Inferior parietal cortex (tissue), 1 donor: Measurements from ENCODE around the gene ANKRD36B.
"Not testable (repeated sequence)": the region's sequence is repeated elsewhere in the genome, so short reads cannot be mapped to it uniquely, and the experiment has no call there.

Source experiments
- DNase-seq: peaks from one replicate; pipeline ENCODE4 v3.0.0-alpha.2; 2016; ENCODE audit errors: extremely low spot score

ANKRD36B gene

DNA sequence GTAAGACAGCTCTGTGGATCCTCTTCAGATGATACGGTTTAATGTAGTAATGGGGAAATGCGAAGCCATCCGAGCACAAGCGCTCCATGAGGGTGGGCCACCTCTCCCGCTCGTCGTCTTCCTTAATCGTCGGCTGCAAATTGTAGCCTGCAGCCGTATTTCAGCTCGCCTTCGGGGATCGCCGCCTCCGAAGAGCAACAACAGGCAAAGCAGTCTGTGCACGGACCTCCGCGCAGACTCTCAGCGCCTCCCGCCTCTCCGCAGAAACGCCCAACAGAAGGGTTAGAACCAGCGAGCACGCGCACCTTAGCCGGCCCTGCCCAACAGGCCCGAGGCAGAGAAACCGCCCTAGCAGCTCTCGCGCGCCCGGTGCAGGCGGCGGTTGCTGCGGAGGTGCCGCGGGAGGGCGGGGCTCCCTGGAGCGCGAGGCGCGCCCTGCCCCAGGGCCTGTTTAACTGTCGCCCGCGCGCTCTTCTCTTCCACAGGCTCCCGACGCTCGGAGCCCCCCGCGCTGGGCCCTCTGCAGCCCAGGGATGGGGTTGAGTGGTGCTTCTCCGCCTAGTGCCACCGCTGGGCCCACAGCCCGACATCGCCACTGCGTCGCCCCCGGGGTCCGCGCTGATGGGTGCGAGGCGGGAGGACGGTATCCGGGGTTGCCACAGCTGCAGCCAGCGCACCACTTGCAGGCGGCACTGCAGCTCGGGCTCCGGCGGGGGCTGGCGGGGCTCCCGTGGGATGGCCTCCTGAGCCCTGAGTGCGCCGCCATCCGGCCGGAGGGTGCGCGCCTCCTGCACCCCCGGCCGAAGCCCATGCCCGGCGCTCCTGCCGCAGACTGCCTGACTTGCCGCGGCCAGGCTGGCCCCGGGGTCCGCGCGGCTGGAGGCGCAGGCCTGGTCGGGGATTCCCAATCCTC, at the start of gene ANKRD36B:
Gene ANKRD36B (minus strand): TSS at position 280 of the 913 bp plus-strand sequence. CDS start 192 bp downstream, at position 88.
- DNase-seq = peak; percentile 45

DNA sequence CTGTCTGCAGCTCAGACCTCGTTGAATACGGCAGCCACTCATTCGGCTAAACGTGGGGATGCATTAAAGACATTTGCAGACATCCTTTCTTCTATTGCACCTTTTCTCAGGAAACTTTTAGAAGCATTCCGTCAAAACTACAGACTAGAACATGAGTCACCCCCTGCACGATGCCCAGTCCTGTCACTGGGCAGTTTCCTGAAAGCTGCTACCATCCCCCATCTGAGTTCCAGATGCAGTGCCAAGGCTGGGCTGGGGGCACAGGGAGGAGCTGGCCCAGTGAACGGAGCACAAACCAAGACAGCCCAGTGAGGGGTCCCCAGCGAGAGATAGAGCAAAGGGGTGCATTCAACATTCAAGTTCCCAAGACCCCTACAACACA, 36.4 kb upstream of the ANKRD36B start:
- not testable (repeated sequence) for DNase-seq

DNA sequence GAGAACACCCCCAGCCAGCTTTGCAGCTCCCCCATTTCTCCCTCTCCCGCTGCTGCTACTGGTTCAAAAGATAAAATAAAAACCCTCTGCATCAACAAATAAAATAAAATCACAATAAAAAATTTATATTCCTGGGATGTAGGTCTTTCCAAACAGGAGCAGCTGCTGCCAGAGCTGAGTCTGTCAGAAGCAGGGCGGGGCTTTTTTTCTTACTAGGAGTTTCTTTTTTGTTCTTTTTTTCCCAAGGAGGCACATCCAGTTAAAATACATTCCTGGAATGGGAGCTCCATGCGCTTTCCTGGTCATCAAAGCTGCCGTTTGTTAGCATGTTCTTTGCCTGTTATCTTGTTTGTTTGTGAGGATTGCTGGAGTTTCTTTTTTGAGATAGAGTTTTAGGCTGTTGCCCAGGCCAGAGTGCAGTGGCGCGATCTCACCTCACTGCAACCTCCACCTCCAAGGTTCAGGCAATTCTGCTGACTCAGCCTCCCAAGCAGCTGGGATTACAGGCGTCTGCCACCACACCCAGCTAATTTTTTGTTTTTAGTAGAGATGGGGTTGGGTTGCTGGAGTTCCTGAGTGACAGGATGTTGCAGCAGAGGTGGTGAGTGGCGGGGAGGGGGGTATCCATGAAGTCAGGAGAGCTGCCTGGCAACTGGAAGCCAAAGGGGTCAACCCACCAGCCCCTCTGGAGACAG, 35.8 kb upstream of the ANKRD36B start:
- DNase-seq = not testable (repeated sequence)

DNA sequence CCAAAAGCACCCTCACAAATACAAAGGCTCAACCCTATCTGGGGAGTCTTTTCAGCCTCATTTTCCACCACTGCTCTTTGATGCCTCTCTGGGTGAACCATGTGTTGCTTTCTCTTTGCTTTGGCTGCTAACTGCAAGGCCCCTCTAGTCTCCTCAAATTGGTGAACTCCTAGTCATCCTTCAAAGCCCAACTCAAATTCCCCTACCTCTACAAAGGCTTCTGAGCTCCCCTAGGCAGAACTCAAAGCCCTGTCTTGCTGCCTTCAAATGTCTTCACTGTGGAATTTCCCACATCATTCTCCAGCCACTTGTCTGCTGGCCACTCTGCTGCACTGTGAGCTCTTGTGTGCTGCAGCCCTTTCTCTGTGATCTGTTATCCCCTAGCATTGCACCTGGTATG, 33.3 kb upstream of the ANKRD36B start:
- not testable (repeated sequence) for DNase-seq

GRCh38 chr2:97620492-97620891, 30.8 kb upstream of the ANKRD36B start:
- DNase-seq = not testable (repeated sequence)

- DNase-seq = not testable (repeated sequence)
Measured at GRCh38 chr2:97618939-97619827, 29.5 kb upstream of the ANKRD36B start.

GRCh38 chr2:97617911-97618310, 28.2 kb upstream of the ANKRD36B start:
- no peak for DNase-seq

DNA sequence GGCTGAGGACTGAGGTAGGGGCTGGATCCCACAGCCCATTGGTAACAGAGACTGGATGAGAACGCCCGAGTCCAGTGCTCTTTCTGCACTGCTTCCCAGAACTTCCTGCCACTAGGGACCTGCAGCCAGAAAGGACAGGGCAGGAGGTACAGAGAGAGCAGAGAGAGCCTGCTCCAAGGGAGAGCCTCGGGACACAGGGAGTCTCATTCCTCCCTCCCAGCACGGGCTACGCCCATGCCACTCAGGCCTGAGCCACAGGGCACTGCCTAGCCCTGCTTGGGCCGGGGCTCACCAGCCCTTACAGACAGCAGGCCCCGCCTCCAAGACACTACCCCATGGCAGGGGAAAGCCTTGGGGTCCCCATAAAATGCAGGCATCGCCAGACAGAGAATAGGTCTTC, 26.1 kb upstream of the ANKRD36B start:
- DNase-seq = not testable (repeated sequence)

- DNase-seq = not testable (repeated sequence)
Measured at GRCh38 chr2:97611895-97612294, 22.2 kb upstream of the ANKRD36B start.

DNA sequence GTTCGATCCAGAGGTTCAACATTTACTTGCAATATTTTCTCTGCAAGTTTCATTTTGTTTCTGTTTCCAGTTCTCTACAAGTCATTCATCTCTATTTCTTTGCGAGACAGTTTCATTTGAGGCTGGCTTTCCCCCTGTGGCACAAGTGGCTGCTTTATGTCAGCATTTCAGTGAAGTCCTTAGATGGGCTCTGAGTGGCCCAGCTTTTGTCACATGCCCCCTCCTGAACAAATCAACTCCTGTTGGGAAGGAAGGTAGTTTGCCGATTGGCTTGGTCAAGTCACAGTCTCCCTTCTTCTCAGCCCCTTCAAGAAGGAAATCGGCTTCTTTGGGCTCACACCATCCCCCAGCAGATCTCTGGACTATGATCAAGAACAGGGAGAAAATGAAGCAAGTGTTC, 19.1 kb upstream of the ANKRD36B start:
- not testable (repeated sequence) for DNase-seq

DNA sequence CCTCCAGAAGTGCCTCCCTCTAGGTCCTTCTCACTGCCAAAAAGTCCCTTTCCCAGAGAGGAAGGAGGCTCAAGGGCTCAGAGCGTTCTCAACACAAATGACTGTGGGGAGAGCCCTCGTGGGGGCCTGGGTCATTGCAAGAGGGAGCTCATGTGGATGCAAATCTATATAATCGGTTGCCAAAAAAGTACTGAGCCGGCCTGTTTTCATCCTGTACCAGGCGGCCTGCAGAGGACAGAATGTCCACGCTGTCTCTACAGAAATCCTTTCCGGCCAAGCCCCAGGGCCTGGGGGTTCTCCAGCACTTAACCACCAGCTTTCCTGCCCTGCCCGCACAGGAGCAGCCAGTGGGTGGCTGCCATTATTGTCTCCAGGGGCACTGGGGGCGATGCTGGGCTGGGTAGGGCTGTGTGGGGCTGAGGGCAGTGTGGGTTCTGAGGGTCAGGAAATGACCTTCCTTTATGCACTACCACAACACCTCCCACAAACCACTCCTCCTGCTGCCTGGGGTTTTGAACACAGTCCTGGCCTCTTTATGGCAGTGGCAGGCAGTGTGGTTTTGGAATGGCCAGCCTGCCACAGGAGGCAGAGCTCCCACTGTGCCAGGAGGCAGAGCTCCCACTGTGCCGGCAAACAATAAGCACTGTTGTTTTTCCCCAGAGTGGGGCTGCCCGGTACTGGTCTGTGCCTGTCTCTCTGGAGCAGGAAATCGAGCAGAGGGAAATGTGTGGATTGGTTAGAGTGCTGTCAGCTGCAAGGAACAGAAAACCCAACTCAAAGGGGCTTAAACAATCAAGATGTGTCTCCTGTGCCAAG, 16.1 kb upstream of the ANKRD36B start:
- not testable (repeated sequence) for DNase-seq

DNA sequence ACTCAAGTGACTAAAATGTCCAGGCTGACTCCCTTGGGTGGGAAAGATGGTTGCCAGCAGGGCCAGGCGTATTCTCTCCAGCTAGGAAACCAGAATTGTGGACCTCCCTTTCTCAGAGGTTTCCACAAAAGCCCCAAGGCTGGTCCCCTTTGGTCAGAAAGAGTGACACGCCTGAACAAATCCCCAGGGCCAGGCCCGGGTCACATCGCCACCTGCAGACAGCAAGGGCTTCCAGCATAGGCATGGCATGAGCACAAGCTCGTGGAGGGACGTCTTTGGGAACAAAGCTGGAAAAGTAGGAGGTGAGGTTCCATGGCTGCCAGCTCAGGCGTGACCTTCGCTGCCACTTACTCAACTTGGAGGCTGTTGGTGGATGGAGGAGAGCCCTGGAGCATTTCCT, 15.4 kb upstream of the ANKRD36B start:
- not testable (repeated sequence) for DNase-seq

DNA sequence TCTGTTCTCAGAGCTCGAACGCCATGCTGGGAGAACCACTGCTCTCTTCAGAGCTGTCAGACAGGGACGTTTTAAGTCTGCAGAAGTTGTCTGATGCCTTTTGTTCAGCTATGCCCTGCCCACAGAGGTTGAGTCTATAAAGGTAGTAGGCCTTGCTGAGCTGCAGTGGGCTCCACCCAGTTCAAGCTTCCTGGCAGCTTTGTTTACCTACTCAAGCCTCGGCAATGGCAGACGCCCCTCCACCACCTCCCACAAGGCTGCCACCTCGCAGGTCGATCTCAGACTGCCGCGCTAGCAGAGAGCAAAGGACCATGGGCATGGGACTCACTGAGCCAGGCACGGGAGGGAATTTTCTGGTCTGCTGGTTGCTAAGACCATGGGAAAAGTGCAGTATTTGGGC, 11.9 kb upstream of the ANKRD36B start:
- not testable (repeated sequence) for DNase-seq

GRCh38 chr2:97596180-97596579, 6.5 kb upstream of the ANKRD36B start:
- DNase-seq = not testable (repeated sequence)

DNA sequence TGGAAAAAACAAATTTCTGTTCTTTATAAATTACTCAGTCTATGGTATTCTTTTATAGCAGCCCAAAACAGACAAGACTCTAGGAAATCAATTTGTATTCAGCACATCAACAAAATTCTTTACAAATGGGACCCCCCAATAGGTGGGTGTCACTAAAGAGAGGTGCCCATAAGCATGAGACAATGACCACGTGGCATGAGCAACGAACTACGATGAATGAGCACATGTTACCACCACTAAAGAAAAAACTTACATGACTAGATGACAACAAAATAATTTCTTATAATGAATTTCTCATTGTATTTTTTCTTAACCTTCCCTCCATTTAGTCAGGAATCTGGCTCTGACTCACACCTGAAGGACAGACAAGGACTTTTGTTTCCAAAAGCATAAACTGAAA, 3.8 kb upstream of the ANKRD36B start:
- DNase-seq = not testable (repeated sequence)

DNA sequence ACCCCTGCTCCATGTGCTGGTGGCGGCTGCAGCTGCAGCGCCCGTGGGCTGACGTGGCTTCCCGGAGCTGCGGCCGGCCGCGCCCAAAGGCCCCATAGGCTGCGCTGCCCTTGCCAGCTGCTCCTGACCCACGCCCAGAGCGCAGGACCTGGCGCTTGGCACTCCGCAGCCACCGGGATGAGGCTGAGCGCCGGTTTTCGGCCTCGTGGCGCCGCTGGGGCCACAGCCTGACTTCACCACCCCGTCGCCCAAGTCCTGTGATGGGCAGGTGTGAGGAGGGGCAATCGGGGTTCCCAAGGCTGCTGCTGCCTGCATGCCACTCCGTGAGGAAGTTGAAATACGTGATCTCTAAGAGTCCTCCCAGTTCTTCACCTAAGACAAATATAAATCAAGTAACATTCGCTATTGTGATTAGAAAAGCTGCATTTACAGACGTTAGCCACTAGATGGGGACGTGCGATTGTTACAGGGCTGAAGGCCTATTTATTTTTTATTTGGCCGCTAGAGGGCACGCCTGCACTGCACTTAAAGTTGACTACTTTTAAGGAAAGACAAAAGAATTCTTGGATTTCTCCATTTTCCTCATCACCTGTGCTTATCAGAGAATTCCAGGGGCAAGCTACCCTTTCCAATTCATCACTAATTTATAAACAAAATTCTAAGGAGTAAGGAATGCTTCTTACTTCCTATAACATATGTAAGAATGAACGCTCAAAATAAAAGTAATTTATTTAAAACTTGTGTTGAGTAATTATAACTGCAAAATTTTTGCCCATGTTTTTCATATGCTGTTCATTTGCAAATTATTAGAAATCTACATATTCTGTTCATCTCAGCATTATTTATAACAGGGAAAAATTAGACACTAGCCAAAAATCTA, 1.1 kb upstream of the ANKRD36B start:
- DNase-seq = peak; percentile 98

DNA sequence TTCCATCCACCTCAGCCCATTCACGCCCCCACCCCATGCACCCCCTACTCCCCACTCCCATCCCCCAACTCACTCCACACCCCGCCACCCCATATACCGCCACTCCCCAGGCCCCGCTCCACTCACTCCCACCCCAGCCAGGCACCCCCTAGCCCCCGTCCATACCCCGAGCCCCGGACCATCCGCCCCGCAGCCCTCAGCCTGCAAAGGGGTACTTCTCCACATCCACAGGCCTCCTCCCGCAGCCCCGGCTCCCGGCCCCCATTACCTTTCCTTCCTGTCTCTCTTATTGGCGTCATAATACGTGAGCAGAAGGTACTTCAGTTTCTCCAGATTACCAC, 450 bp downstream of the ANKRD36B start:
- DNase-seq = not testable (repeated sequence)

GRCh38 chr2:97565674-97566073, 24.0 kb downstream of the ANKRD36B start:
- not testable (repeated sequence) for DNase-seq

DNA sequence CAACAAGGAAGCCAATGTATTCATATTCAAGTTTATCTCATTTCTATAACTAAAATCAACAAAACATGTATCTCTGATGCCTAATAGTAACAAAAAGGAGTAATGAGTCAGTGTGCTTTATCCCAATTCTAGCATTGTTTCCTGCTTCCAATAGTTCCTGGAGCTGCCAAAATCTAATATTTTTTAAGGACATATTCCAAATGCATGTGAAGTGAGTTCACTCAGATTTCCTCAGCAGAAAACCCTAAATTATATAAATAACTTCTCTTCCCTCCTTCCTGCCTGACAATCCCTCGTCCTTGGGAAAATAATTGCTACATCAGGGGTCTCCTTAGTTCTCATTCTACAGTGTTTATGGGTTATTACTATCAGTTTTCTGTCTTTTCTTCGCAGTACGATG, 37.3 kb downstream of the ANKRD36B start:
- DNase-seq = not testable (repeated sequence)

DNA sequence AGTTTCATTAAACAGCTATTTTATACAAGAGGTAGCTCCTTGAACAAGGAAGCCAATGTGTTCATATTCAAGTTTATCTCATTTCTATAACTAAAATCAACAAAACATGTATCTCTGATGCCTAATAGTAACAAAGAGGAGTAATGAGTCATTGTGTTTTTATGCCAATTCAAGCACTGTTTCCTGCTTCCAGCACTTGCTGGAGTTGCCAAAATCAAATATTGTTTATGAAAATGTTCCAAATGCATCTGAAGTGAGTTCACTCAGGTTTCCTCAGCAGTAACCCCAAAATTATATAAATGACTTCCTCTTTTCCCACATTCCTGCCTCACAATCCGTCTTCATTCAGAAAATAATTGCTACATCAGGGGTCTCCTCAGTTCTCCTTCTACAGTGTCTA, 39.2 kb downstream of the ANKRD36B start:
- not testable (repeated sequence) for DNase-seq
